HFFc6 (cell line): ENCODE measurements around the gene HRH3. TPM values are rescaled to one million over a fixed set of nuclear protein-coding genes. Genes with fewer than 3 reads are reported as not detected.
A peak's percentile ranks its signal among the peaks of the same experiment; 100 is the strongest.

Experiments
- DNase-seq: peaks from one replicate; pipeline ENCODE4 v3.0.0-alpha.2; 2018
- H3K27ac Mint-ChIP-seq: 2 replicates; pipeline ENCODE4 v1.8.0; 2020; ENCODE audit warnings: mild to moderate bottlenecking, mixed read lengths
- H3K27me3 Mint-ChIP-seq: 2 replicates; pipeline ENCODE4 v1.8.0; 2021; ENCODE audit warnings: mild to moderate bottlenecking, moderate library complexity, mixed read lengths; ENCODE audit not compliant: insufficient read depth
- H3K36me3 Mint-ChIP-seq: 2 replicates; pipeline ENCODE4 v1.8.0; 2021; ENCODE audit warnings: low read depth, mixed read lengths
- H3K4me1 Mint-ChIP-seq: 2 replicates; pipeline ENCODE4 v1.8.0; 2020; ENCODE audit warnings: low read depth, mixed read lengths
- H3K4me3 Mint-ChIP-seq: 2 replicates; pipeline ENCODE4 v1.8.0; 2020; ENCODE audit warnings: mild to moderate bottlenecking, moderate library complexity, mixed read lengths
- H3K9me3 Mint-ChIP-seq: 2 replicates; pipeline ENCODE4 v1.8.0; 2020; ENCODE audit warnings: mild to moderate bottlenecking, mixed read lengths
- CTCF ChIP-seq: fragments of 200-600 bp; sonication (generic); IDR thresholded peaks from 2 replicates; pipeline ENCODE4 v1.5.0; 2021; ENCODE audit warnings: antibody characterized with exemption, mild to moderate bottlenecking
- total RNA-seq, 6 experiments: library from RNA; stranded (reverse); fragmentation: NEBNext Ultra II Directional; extraction: Animal tissue kit (Norgen Biotek cat#: 25700); gene quantifications; 2 replicates in 1 of 6; 3 replicates in 5 of 6; pipeline ENCODE4 v1.2.3, GENCODE V29; 2021

The HRH3 gene
- total RNA-seq, 6 experiments from 2014 or later = not detected

- Mint-ChIP-seq H3K27me3 (peaks cover 2% of the 10 kb centered on the region), H3K36me3 (peaks cover 5% of the 10 kb centered on the region; the same call in 1 of the 2 replicates), H3K4me1 (peaks cover 6% of the 10 kb centered on the region), H3K9me3 (no peaks in the 10 kb centered on the region), H3K27ac (no peak overlapping the region), H3K4me3 (no peak overlapping the region)
- no peak for TF ChIP-seq CTCF
- DNase-seq = no peak
Observed at GRCh38 chr20:62243906-62244515, 23.9 kb upstream of the HRH3 start.

GRCh38 chr20:62243106-62243505 is 23.0 kb upstream of the HRH3 start:
- H3K27ac Mint-ChIP-seq = no peak overlapping the region
- no peak for DNase-seq
- H3K27me3 Mint-ChIP-seq = peaks cover 2% of the 10 kb centered on the region
- H3K4me1 Mint-ChIP-seq = peaks cover 7% of the 10 kb centered on the region
- no peak for TF ChIP-seq CTCF
- H3K4me3 Mint-ChIP-seq = no peak overlapping the region
- peaks cover 5% of the 10 kb centered on the region; the same call in 1 of the 2 replicates for H3K36me3 Mint-ChIP-seq
- H3K9me3 Mint-ChIP-seq = no peaks in the 10 kb centered on the region

DNA sequence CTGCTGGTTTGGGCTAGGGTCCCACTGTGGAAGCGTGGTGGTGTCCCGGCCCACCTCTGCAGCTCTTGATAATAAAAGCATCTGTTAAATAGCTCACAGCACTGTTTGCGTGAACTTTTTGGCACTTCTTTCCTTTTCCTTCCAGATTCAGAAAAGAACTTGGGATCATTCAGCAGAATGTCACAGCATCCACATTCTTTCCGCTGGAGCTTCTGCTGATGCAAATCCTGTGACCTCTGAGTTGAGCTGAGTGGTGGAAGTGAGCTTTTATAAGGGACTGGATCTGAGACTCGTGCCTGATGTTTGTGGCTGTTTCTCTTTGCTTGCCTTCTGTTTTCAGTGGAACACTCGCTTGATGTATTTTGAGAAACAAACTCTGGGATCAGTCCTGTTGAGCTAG is 22.1 kb upstream of the HRH3 start:
- Mint-ChIP-seq H3K27ac (no peak overlapping the region), H3K27me3 (peaks cover 2% of the 10 kb centered on the region), H3K9me3 (no peaks in the 10 kb centered on the region), H3K36me3 (peaks cover 5% of the 10 kb centered on the region; the same call in 1 of the 2 replicates), H3K4me3 (no peak overlapping the region), H3K4me1 (peaks cover 12% of the 10 kb centered on the region)
- DNase-seq = no peak
- no peak for TF ChIP-seq CTCF

- DNase-seq = no peak
- Mint-ChIP-seq H3K27ac (no peak overlapping the region), H3K36me3 (peaks cover 5% of the 10 kb centered on the region; the same call in 1 of the 2 replicates), H3K4me1 (peaks cover 12% of the 10 kb centered on the region), H3K27me3 (peaks cover 2% of the 10 kb centered on the region), H3K4me3 (no peak overlapping the region), H3K9me3 (no peaks in the 10 kb centered on the region)
- TF ChIP-seq CTCF = no peak
Observed at GRCh38 chr20:62241506-62241905, 21.4 kb upstream of the HRH3 start.

DNA sequence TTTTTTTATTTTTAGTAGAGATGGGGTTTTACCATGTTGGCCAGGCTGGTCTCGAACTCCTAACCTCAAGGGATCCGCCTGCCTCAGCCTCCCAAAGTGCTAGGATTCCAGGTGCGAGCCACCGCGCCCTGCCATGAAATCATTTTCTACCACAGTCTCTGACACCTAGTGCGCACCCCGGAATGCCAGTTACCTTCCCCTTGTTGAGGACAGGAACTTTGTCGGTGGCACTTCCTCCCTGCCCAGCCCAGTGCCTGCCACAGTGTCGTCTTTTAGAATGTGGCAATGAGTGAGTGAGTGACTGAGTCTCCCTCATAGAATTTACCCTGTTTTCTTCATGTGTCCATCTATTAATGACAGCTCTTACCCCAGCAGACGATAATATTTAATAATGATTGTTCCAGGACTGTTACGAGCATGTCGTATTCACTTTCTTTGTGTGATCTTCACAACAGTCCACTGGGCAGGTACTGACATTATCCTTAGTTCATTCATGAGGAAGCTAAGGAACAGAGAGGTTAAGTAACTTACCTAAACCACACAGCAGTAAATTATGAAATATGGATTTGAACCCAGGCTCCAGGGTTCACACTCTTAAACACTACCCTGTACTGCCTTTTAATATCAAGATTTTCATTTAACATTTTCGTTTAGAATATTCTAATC is 20.1 kb upstream of the HRH3 start:
- H3K27me3 Mint-ChIP-seq = peaks cover 2% of the 10 kb centered on the region
- peak overlapping the region; percentile 56; the same call in 1 of the 2 replicates for H3K27ac Mint-ChIP-seq
- H3K4me3 Mint-ChIP-seq = peak overlapping the region; percentile 90
- no peaks in the 10 kb centered on the region for H3K9me3 Mint-ChIP-seq
- TF ChIP-seq CTCF = no peak
- peaks cover 5% of the 10 kb centered on the region; the same call in 1 of the 2 replicates for H3K36me3 Mint-ChIP-seq
- H3K4me1 Mint-ChIP-seq = peaks cover 12% of the 10 kb centered on the region
- no peak for DNase-seq
